ENCODE data around the gene AP1M2.
"Not testable (repeated sequence)": the region's sequence is repeated elsewhere in the genome, so short reads cannot be mapped to it uniquely, and the experiment has no call there.

Gene AP1M2

DNA sequence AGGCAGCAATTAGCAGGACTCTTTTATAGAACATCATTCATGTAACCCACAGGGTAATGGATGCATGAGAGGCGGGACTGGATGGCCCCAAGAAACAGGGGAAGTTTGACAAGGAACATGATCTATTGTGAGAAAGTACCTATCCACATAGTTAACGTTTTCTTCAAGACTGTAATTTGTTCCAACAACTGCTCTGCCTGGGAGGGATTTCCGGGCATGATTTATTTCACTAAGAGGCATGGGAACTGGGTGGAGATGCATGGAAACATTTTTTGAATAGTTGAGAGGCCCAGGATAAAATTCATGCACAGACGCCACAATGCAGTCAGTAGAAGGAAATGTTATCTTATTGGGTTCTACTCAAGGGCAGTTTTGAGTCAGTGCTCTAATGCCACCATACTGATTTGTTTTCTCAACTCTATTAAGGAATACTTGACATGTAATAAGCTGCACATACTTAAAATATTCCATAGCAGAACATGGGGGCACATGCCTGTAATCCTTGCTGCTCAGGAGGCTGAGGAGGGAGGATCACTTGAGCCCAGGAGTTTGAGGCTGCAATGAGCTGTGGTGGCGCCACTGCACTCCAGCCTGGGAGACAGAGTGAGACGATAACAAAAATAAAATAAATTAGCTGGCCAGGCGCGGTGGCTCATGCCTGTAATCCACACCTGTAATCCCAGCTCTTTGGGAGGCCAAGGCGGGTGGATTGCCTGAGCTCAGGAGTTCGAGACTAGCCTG lies 53.3 kb downstream of the AP1M2 start:
- no peak for DNase-seq

DNA sequence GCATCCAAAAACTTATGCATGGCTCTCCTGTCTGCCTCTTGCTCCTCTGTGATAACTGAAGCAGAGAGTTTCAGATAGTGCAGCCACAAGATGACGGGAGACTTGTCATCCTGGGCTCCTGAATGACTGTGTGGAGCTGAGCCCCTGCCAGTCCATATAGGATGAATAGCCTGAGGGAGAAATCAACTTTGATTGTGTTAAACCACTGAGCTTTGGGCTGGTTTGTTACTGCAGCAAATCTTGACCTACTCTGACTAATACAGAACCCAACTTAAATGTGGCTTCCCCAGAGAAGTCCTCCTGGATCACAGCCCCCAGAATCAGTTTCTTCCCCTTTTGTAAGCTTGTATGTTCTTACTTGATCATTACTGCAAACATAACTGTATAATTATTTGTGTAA lies 54.7 kb downstream of the AP1M2 start:
- peak; percentile 66 for DNase-seq

DNA sequence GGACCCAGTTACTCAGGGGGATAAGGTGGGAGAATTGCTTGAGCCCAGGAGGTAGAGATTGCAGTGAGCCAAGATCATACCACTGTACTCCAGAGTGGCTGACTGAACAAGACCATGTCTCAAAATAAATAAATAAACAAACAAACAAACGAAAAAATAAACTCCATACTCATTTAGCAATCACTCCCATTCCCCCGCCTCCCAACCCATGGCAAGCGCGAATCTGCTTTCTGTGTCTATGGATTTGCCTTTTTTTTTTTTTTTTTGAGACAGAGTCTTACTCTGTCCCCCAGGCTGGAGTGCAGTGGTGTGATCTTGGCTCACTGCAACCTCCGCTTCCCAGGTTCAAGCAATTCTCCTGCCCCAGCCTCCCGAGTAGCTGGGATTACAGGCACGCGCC lies 60.2 kb downstream of the AP1M2 start:
- not testable (repeated sequence) for DNase-seq

DNA sequence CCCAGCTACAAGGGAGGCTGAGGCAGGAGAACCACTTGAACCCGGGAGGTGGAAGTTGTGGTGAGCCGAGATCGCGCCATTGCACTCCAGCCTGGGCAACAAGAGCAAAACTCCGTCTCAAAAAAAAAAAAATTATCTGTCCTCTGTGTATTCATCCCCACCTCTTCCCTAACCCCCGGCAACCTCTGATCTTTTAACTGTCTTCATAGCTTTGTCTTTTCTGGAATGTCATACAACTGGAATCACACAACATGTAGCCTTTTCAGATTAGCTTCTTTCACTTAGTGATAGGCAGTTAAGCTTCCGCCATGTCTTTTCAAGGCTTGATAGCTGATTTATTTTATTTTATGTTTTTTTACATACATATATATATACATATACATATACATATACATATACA lies 61.5 kb downstream of the AP1M2 start:
- DNase-seq, result no peak

DNA sequence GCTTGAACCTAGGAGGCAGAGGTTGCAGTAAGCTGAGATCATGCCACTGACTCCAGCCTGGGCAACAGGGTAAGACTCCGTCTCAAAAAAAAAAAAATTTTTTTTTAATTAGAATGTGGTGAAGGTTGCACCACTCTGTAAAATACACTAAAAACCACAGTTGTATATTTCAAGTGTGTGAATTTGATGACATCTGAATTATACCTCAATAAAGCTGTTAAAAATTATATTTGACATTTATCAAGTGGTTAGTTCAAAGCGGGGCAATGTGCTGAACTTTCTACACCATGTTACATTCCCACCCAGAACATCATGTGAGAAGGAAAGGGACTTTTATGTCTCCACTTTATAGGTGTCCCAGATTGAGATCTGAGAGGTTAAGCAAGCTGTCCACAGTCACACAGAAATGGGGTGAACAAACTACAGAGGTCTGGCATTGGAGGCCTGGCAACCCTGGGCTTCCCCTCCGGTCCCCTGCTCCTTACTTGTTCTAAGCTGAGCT lies 63.9 kb downstream of the AP1M2 start:
- no peak for DNase-seq

All from OCI-M1 (cell line).